ENCODE results near the gene PERM1. TPM values are rescaled to one million over a fixed set of nuclear protein-coding genes. Genes with fewer than 3 reads are reported as not detected.

The PERM1 gene
- total RNA-seq, 1 experiment from 2014 or later: not detected

GRCh38 chr1:954927-955326 is 27.0 kb downstream of the PERM1 start:
- H3K9me3 Mint-ChIP-seq (ENCODE audit: unreplicated experiment): no peaks in the 10 kb centered on the region
- no TSS peak for BruUV-seq (replicated peaks)
- H3K27me3 Mint-ChIP-seq (ENCODE audit: insufficient read depth, unreplicated experiment): no peaks in the 10 kb centered on the region
- intact Hi-C loops (cut with micrococcal nuclease): no loop called here
- ChIA-PET POLR2A (no interaction called here), CTCF (interaction anchor here (0.6 to 0.7 kb wide), 2 partner anchors 72 to 738 kb away, joined by 3 to 5 read pairs; no protein-coding TSS in a partner anchor)
- H3K4me1 Mint-ChIP-seq (ENCODE audit: insufficient read depth, unreplicated experiment): peaks cover 8% of the 10 kb centered on the region
- H3K4me3 Mint-ChIP-seq (ENCODE audit: unreplicated experiment): no peak overlapping the region
- peaks cover 57% of the 10 kb centered on the region for H3K36me3 Mint-ChIP-seq (ENCODE audit: insufficient read depth, unreplicated experiment)
- H3K27ac Mint-ChIP-seq (ENCODE audit: low read depth, unreplicated experiment): no peak overlapping the region
- no peak for TF ChIP-seq CTCF (IDR thresholded peaks at IDR 0.05; ENCODE audit: unreplicated experiment)
- DNase-seq (ENCODE audit: unreplicated experiment): no peak

- Mint-ChIP-seq H3K9me3 (ENCODE audit: unreplicated experiment) (no peaks in the 10 kb centered on the region), H3K36me3 (ENCODE audit: insufficient read depth, unreplicated experiment) (peaks cover 62% of the 10 kb centered on the region), H3K27me3 (ENCODE audit: insufficient read depth, unreplicated experiment) (no peaks in the 10 kb centered on the region), H3K4me3 (ENCODE audit: unreplicated experiment) (no peak overlapping the region), H3K4me1 (ENCODE audit: insufficient read depth, unreplicated experiment) (peaks cover 8% of the 10 kb centered on the region), H3K27ac (ENCODE audit: low read depth, unreplicated experiment) (no peak overlapping the region)
- CTCF ChIA-PET: interaction anchor here (0.6 kb wide), 1 partner anchor 16 kb away, joined by 3 read pairs; no protein-coding TSS in a partner anchor
- no peak for DNase-seq (ENCODE audit: unreplicated experiment)
- BruUV-seq (replicated peaks): no TSS peak
- no peak for TF ChIP-seq CTCF (IDR thresholded peaks at IDR 0.05; ENCODE audit: unreplicated experiment)
- POLR2A ChIA-PET: no interaction called here
- intact Hi-C loops (cut with micrococcal nuclease): no loop called here
Observed at GRCh38 chr1:953524-954320, 28.2 kb downstream of the PERM1 start.

- Mint-ChIP-seq H3K27me3 (ENCODE audit: insufficient read depth, unreplicated experiment) (no peaks in the 10 kb centered on the region), H3K36me3 (ENCODE audit: insufficient read depth, unreplicated experiment) (peaks cover 59% of the 10 kb centered on the region), H3K9me3 (ENCODE audit: unreplicated experiment) (no peaks in the 10 kb centered on the region), H3K4me3 (ENCODE audit: unreplicated experiment) (no peak overlapping the region), H3K4me1 (ENCODE audit: insufficient read depth, unreplicated experiment) (peaks cover 4% of the 10 kb centered on the region), H3K27ac (ENCODE audit: low read depth, unreplicated experiment) (no peak overlapping the region)
- ChIA-PET CTCF (no interaction called here), POLR2A (no interaction called here)
- TF ChIP-seq CTCF (IDR thresholded peaks at IDR 0.05; ENCODE audit: unreplicated experiment): no peak
- BruUV-seq (replicated peaks): no TSS peak
- no peak for DNase-seq (ENCODE audit: unreplicated experiment)
- intact Hi-C loops (cut with micrococcal nuclease): no loop called here
Observed at GRCh38 chr1:952603-953002, 29.3 kb downstream of the PERM1 start.

GRCh38 chr1:952201-952600 is 29.7 kb downstream of the PERM1 start:
- no TSS peak for BruUV-seq (replicated peaks)
- DNase-seq (ENCODE audit: unreplicated experiment): no peak
- H3K4me1 Mint-ChIP-seq (ENCODE audit: insufficient read depth, unreplicated experiment): no peaks in the 10 kb centered on the region
- H3K27me3 Mint-ChIP-seq (ENCODE audit: insufficient read depth, unreplicated experiment): no peaks in the 10 kb centered on the region
- H3K9me3 Mint-ChIP-seq (ENCODE audit: unreplicated experiment): no peaks in the 10 kb centered on the region
- H3K27ac Mint-ChIP-seq (ENCODE audit: low read depth, unreplicated experiment): no peak overlapping the region
- no peak overlapping the region for H3K4me3 Mint-ChIP-seq (ENCODE audit: unreplicated experiment)
- CTCF ChIA-PET: interaction anchor here (0.7 kb wide), 2 partner anchors 29 to 47 kb away, joined by 3 to 4 read pairs; no protein-coding TSS in a partner anchor
- TF ChIP-seq CTCF (IDR thresholded peaks at IDR 0.05; ENCODE audit: unreplicated experiment): no peak
- intact Hi-C loops (cut with micrococcal nuclease): no loop called here
- H3K36me3 Mint-ChIP-seq (ENCODE audit: insufficient read depth, unreplicated experiment): peaks cover 61% of the 10 kb centered on the region
- POLR2A ChIA-PET: no interaction called here
